Mesendoderm (in vitro differentiated cells): ENCODE data around the gene ADORA1.

Experiments
- DNase-seq: peaks from one replicate; pipeline ENCODE4 v3.0.0; 2013
- H2AK5ac ChIP-seq: 2 replicates; pipeline ENCODE4 v1.6.1; 2013; ENCODE audit warnings: low read length, inconsistent platforms
- H2BK120ac ChIP-seq: 2 replicates; pipeline ENCODE4 v1.6.1; 2013; ENCODE audit warnings: low read depth, mild to moderate bottlenecking, low read length, moderate library complexity, mixed read lengths
- H2BK15ac ChIP-seq: replicated peaks from 2 replicates; pipeline ENCODE4 v1.6.1; 2013; ENCODE audit warnings: low read depth, mild to moderate bottlenecking, moderate library complexity
- H2BK5ac ChIP-seq: 2 replicates; pipeline ENCODE4 v1.6.1; 2013; ENCODE audit warnings: low read length, inconsistent platforms
- H3K18ac ChIP-seq: 2 replicates; pipeline ENCODE4 v1.6.1; 2013; ENCODE audit warnings: mild to moderate bottlenecking, low read length, mixed read lengths
- H3K23ac ChIP-seq: one replicate; pipeline ENCODE4 v1.6.1; 2013; ENCODE audit warnings: low read length
- H3K27ac ChIP-seq: 2 replicates; pipeline ENCODE4 v1.5.1; 2013; ENCODE audit warnings: low read depth, mild to moderate bottlenecking, inconsistent platforms, low read length, moderate library complexity
- H3K27me3 ChIP-seq: 2 replicates; pipeline ENCODE4 v1.6.1; 2013; ENCODE audit warnings: low read length, control low read depth, mild to moderate bottlenecking, inconsistent platforms; ENCODE audit not compliant: insufficient read depth, poor library complexity
- H3K36me3 ChIP-seq: 2 replicates; pipeline ENCODE4 v1.6.1; 2013; ENCODE audit warnings: low read length, inconsistent platforms; ENCODE audit not compliant: control insufficient read depth, insufficient read depth
- H3K4ac ChIP-seq: one replicate; pipeline ENCODE4 v1.6.1; 2013; ENCODE audit warnings: low read depth, mild to moderate bottlenecking, low read length, moderate library complexity
- H3K4me1 ChIP-seq: 2 replicates; pipeline ENCODE4 v1.6.1; 2013; ENCODE audit warnings: low read depth, low read length, inconsistent platforms; ENCODE audit not compliant: control insufficient read depth
- H3K4me2 ChIP-seq: 2 replicates; pipeline ENCODE4 v1.6.1; 2013; ENCODE audit warnings: low read length
- H3K4me3 ChIP-seq: 2 replicates; pipeline ENCODE4 v1.5.1; 2013; ENCODE audit warnings: mild to moderate bottlenecking, low read length
- H3K56ac ChIP-seq: one replicate; pipeline ENCODE4 v1.6.1; 2013; ENCODE audit warnings: low read length
- H3K79me1 ChIP-seq: 2 replicates; pipeline ENCODE4 v1.6.1; 2013; ENCODE audit warnings: low read length, inconsistent platforms
- H3K79me2 ChIP-seq: 2 replicates; pipeline ENCODE4 v1.6.1; 2013; ENCODE audit warnings: mild to moderate bottlenecking, low read length; ENCODE audit not compliant: control insufficient read depth, insufficient read depth
- H3K9ac ChIP-seq: 2 replicates; pipeline ENCODE4 v1.6.1; 2013; ENCODE audit warnings: low read length, inconsistent platforms
- H4K5ac ChIP-seq: one replicate; pipeline ENCODE4 v1.6.1; 2013; ENCODE audit warnings: low read length
- H4K8ac ChIP-seq: one replicate; pipeline ENCODE4 v1.6.1; 2013; ENCODE audit warnings: low read depth, mild to moderate bottlenecking, control low read depth, low read length, moderate library complexity
- WGBS: extraction: QIAGEN DNeasy Blood & Tissue Kit; methylation state at CpG from one replicate; pipeline ENCODE4 v1.1.7; 2013; ENCODE audit warnings: low lambda C conversion rate, missing lambda C conversion rate; ENCODE audit not compliant: insufficient coverage; ENCODE audit errors: extremely low coverage; 5-methylcytosine and 5-hydroxymethylcytosine counted together

ADORA1 gene

DNA sequence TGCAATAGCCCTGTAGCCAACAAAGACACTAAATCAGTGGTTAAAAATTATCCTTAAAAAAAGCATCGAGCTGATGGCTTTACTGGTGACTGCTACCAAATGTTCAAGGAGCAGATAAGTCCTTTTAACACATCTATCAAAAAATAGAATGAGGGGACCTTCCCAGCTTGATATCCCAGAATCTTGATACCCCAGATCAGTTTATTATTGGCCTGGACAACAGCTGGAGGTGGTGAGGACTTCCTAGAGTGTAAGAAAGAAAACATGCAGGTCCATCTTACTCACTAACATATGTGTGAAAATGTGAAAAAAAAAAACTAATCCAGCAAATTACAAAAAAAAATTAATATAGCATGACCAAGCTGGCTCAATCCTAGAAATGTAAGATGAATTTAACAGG lies 80.7 kb downstream of the ADORA1 start:
- Histone ChIP-seq H3K4me1 (no peaks in the 10 kb centered on the region), H3K27ac (no peak overlapping the region)
- WGBS, result no CpG with 5 or more reads among the region's 1 CpG

DNA sequence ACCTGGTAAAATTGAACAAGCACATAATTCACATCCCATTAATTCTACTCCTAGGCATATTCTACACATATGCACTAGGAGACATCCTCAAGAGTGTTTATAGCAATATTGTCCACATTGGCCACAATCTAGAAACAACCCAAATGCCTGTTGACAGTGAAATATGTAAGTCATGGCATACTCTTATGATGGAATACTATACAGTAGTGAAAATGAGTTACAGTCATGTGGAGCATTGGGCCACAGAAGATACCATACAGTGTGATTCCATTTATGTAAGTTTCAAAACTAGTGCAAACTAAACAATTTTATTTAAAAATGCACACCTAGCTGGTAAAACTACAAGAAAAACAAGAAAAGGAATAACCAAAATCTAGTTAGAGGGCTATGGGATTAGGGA lies 82.8 kb downstream of the ADORA1 start:
- no peak overlapping the region for H3K4ac ChIP-seq
- H2BK120ac ChIP-seq, result no peak overlapping the region
- no peak overlapping the region for H2BK15ac ChIP-seq
- no peak overlapping the region for H3K4me2 ChIP-seq
- H3K18ac ChIP-seq, result no peak overlapping the region
- no peaks in the 10 kb centered on the region for H3K79me2 ChIP-seq
- no peak overlapping the region for H2BK5ac ChIP-seq
- no peak overlapping the region for H3K9ac ChIP-seq
- no peak overlapping the region for H2AK5ac ChIP-seq
- H3K56ac ChIP-seq, result no peak overlapping the region
- no peak overlapping the region for H4K8ac ChIP-seq
- H4K5ac ChIP-seq, result no peak overlapping the region
- H3K23ac ChIP-seq, result no peak overlapping the region
- H3K36me3 ChIP-seq, result no peaks in the 10 kb centered on the region
- H3K4me1 ChIP-seq, result no peaks in the 10 kb centered on the region
- no peak for DNase-seq
- H3K79me1 ChIP-seq, result no peaks in the 10 kb centered on the region
- H3K27me3 ChIP-seq, result no peaks in the 10 kb centered on the region
- H3K4me3 ChIP-seq, result no peak overlapping the region
- H3K27ac ChIP-seq, result no peak overlapping the region

More for the DNA sequence above, 80.7 kb downstream of the ADORA1 start:
- Histone ChIP-seq H3K4me2 (no peak overlapping the region), H3K4ac (no peak overlapping the region), H3K23ac (no peak overlapping the region), H2BK120ac (no peak overlapping the region), H2BK5ac (no peak overlapping the region), H2AK5ac (no peak overlapping the region), H3K18ac (no peak overlapping the region), H4K5ac (no peak overlapping the region), H2BK15ac (no peak overlapping the region), H3K56ac (no peak overlapping the region), H3K79me2 (no peaks in the 10 kb centered on the region), H3K79me1 (no peaks in the 10 kb centered on the region), H3K9ac (no peak overlapping the region), H4K8ac (no peak overlapping the region), H3K36me3 (no peaks in the 10 kb centered on the region), H3K4me3 (no peak overlapping the region), H3K27me3 (no peaks in the 10 kb centered on the region)
- DNase-seq, result no peak

DNA sequence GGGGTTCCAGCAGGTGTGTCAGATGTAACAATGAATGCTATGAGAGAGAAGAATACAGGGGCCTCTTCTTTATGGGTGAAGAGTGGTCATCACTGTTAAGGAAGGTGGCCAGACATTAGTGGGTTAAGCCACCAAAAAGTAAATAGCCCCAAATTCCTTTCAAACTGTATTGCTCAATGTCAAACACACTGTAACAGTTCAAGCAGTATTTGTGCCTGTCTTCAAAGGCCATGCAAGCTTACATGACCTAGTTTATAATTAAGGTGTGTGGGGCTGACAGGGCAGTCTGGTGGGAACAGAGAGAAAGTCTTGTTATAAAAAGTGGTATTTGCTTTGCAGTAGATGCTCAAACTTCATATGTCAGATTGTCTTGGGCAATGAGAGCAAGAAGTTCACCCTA lies 83.5 kb downstream of the ADORA1 start:
- Histone ChIP-seq H3K27ac (no peak overlapping the region), H3K56ac (no peak overlapping the region), H3K18ac (no peak overlapping the region), H2BK120ac (no peak overlapping the region), H3K36me3 (no peaks in the 10 kb centered on the region), H3K4me2 (no peak overlapping the region), H4K5ac (no peak overlapping the region), H2BK5ac (no peak overlapping the region), H2AK5ac (no peak overlapping the region), H2BK15ac (no peak overlapping the region), H3K4ac (no peak overlapping the region), H3K79me2 (no peaks in the 10 kb centered on the region), H3K4me3 (no peak overlapping the region), H3K79me1 (no peaks in the 10 kb centered on the region), H3K23ac (no peak overlapping the region), H3K9ac (no peak overlapping the region), H3K4me1 (no peaks in the 10 kb centered on the region), H4K8ac (no peak overlapping the region), H3K27me3 (no peaks in the 10 kb centered on the region)
- DNase-seq, result no peak

DNA sequence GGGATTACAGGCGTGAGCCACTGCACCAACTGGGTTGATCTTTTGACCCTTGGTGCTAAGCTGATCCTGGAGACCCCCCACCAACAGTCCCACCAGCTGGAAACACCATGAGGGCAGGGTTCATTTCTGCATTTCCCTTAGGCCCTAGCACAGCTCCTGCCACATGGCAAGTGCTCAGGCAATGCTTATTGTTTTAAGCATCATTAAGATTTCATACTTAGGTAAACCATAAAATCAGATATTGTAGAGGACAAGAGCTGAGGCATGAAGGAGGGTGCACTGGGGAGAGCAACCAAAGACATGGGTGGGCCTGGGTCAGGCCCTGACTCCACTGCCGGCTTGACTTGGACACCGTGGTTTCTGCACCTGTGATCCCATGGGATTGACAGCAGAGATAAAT lies 84.3 kb downstream of the ADORA1 start:
- Histone ChIP-seq H3K27ac (no peak overlapping the region), H3K56ac (no peak overlapping the region), H3K4me1 (no peaks in the 10 kb centered on the region), H4K8ac (no peak overlapping the region), H3K9ac (no peak overlapping the region), H3K23ac (no peak overlapping the region), H3K79me2 (no peaks in the 10 kb centered on the region), H3K4ac (no peak overlapping the region), H4K5ac (no peak overlapping the region), H3K4me3 (no peak overlapping the region), H3K18ac (no peak overlapping the region), H2AK5ac (no peak overlapping the region), H2BK120ac (no peak overlapping the region), H3K36me3 (no peaks in the 10 kb centered on the region), H3K79me1 (no peaks in the 10 kb centered on the region), H3K4me2 (no peak overlapping the region), H2BK15ac (no peak overlapping the region), H3K27me3 (no peaks in the 10 kb centered on the region), H2BK5ac (no peak overlapping the region)
- DNase-seq, result no peak
- no CpG with 5 or more reads among the region's 3 CpGs for WGBS

DNA sequence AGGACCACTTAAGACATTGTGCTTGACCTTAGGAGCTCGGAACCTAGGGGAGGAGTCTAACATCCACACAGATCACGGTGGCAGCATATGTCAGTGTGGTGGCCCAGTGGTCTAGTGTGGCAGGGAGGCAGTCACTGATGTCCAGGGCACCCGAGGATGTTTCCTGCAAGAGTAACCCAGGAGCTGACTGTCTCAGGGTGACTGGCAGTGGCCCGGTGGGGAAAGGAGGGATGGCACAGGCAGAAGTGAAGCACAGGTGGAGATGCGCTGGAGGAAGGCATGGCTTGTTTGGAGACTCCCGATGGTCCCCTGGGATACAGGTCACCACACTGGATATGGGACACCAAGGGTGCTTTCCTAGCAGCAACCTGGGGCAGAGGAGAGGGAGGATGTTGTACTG lies 85.6 kb downstream of the ADORA1 start:
- no peak overlapping the region for H3K27ac ChIP-seq
- H3K4me3 ChIP-seq, result no peak overlapping the region
- H3K56ac ChIP-seq, result no peak overlapping the region
- no peak overlapping the region for H4K5ac ChIP-seq
- no peak overlapping the region for H3K18ac ChIP-seq
- no peaks in the 10 kb centered on the region for H3K36me3 ChIP-seq
- H3K79me1 ChIP-seq, result no peaks in the 10 kb centered on the region
- no peak overlapping the region for H2AK5ac ChIP-seq
- no peak overlapping the region for H3K4me2 ChIP-seq
- no peak overlapping the region for H3K9ac ChIP-seq
- H3K27me3 ChIP-seq, result no peaks in the 10 kb centered on the region
- H3K23ac ChIP-seq, result no peak overlapping the region
- no peaks in the 10 kb centered on the region for H3K79me2 ChIP-seq
- no peak overlapping the region for H2BK15ac ChIP-seq
- no peak for DNase-seq
- H3K4me1 ChIP-seq, result no peaks in the 10 kb centered on the region
- no peak overlapping the region for H3K4ac ChIP-seq
- no CpG with 5 or more reads among the region's 6 CpGs for WGBS
- H2BK5ac ChIP-seq, result no peak overlapping the region
- no peak overlapping the region for H4K8ac ChIP-seq
- no peak overlapping the region for H2BK120ac ChIP-seq

DNA sequence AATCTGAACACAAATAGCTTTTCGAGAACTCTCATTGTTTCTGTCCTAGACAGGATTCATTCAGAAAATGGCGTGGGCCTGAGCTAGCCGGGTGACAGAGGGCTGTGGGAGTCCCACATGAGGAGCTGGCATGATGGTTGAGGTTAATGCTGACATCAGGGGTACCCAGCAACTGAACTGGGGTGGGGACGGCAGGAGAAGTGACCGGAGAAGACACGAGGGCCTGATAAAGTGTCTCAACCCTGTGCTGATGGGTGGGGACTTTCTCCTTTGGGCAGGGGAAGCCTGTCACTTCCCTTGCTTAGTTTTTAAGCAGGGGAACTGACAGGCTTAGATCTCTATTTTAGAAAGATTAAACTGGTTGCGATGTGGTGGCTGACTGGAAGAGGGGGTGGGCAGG lies 87.3 kb downstream of the ADORA1 start:
- WGBS, result no CpG with 5 or more reads among the region's 7 CpGs
- Histone ChIP-seq H3K4me3 (no peak overlapping the region), H3K79me1 (no peaks in the 10 kb centered on the region), H2BK5ac (no peak overlapping the region), H2BK15ac (no peak overlapping the region), H3K27ac (no peak overlapping the region), H4K5ac (no peak overlapping the region), H3K79me2 (no peaks in the 10 kb centered on the region), H2BK120ac (no peak overlapping the region), H3K9ac (no peak overlapping the region), H2AK5ac (no peak overlapping the region), H3K4ac (no peak overlapping the region), H3K18ac (no peak overlapping the region), H3K4me1 (no peaks in the 10 kb centered on the region), H3K23ac (peak overlapping the region; percentile 35), H4K8ac (no peak overlapping the region), H3K27me3 (no peaks in the 10 kb centered on the region), H3K56ac (no peak overlapping the region), H3K4me2 (no peak overlapping the region), H3K36me3 (no peaks in the 10 kb centered on the region)
- no peak for DNase-seq
